OCI-LY7 (cell line): ENCODE results near the gene PPP1R14C.

ENCODE experiments used
- CTCF ChIP-seq: fragments of 200-600 bp; sonication (generic); conservative IDR thresholded peaks from 2 replicates; pipeline ENCODE4 v1.5.1; 2014; ENCODE audit warnings: mild to moderate bottlenecking, antibody characterized with exemption, low read length, moderate library complexity, mixed read lengths
- EZH2phosphoT487 ChIP-seq: fragments of 200-600 bp; sonication (generic); IDR thresholded peaks from 2 replicates; pipeline ENCODE4 v1.6.1; 2018; ENCODE audit warnings: low read depth, borderline replicate concordance, mild to moderate bottlenecking, mixed run types, antibody characterized with exemption, low read length, moderate library complexity, mixed read lengths

- TF ChIP-seq CTCF (no peak), EZH2phosphoT487 (no peak)
Observed at GRCh38 chr6:150169181-150169580, 26.3 kb downstream of the PPP1R14C start.
